A673 (cell line): ENCODE data around the gene B3GNT2.

Experiments
- CTCF ChIP-seq: fragments of 300-800, 200-600 bp; sonication (generic); conservative IDR thresholded peaks from 2 replicates; pipeline ENCODE4 v1.5.1; 2017; ENCODE audit warnings: low read depth, mild to moderate bottlenecking, antibody characterized with exemption, low read length, moderate library complexity, mixed read lengths
- EZH2 ChIP-seq: fragments of 200-600 bp; sonication (generic); IDR thresholded peaks from 2 replicates; pipeline ENCODE4 v1.6.1; 2017; ENCODE audit warnings: borderline replicate concordance, low read depth, mild to moderate bottlenecking, mixed read lengths, antibody characterized with exemption, low read length; ENCODE audit not compliant: poor library complexity, severe bottlenecking

GRCh38 chr2:62203459-62203858, 7.5 kb downstream of the B3GNT2 start:
- TF ChIP-seq CTCF (no peak), EZH2 (no peak)
